Measurements from ENCODE around the gene SNX27.

DNA sequence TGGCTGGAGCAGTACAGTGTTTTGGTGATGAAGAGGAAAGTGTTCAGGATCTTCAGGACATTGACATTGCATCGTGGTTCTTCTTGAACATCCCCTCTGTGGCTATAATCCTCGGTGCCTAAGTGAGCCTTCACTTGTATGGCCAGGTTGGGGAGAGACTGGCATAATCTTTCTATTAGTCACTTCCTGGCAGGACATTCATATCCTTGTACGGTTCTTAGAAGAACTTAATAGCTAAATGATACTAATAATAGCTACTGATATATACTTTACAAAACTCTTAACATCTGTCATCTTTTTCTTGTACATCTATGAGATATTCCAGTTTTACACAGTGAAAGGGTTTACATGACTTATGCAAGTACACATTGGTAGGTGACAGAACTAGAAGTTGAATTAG lies 69.0 kb downstream of the SNX27 start:
- TF ChIP-seq EP300 (IDR thresholded peaks at IDR 0.05): no peak
- TF ChIP-seq CTCF (IDR thresholded peaks at IDR 0.05): no peak
- TF ChIP-seq POLR2A (IDR thresholded peaks at IDR 0.05): no peak
- no peak for TF ChIP-seq POLR2AphosphoS5 (IDR thresholded peaks at IDR 0.05)
